NT2/D1 (cell line): ENCODE measurements around the gene GID8.
"Not testable (repeated sequence)": the region's sequence is repeated elsewhere in the genome, so short reads cannot be mapped to it uniquely, and the experiment has no call there.

Experiments
- DNase-seq: peaks from one replicate; pipeline ENCODE4 v3.0.0-alpha.2; 2011; ENCODE audit warnings: low read depth, low spot score
- H3K27me3 ChIP-seq: 2 replicates; pipeline ENCODE4 v1.6.0; 2011; ENCODE audit warnings: mild to moderate bottlenecking; ENCODE audit not compliant: insufficient read length, insufficient read depth
- H3K36me3 ChIP-seq: 2 replicates; pipeline ENCODE4 v1.6.1; 2011; ENCODE audit warnings: mild to moderate bottlenecking, low read length, mixed read lengths; ENCODE audit not compliant: insufficient read depth, insufficient read length
- H3K4me1 ChIP-seq: 2 replicates; pipeline ENCODE4 v1.5.1; 2011; ENCODE audit not compliant: insufficient read depth, insufficient read length
- H3K4me3 ChIP-seq: 2 replicates; pipeline ENCODE4 v1.5.1; 2011; ENCODE audit warnings: low read depth; ENCODE audit not compliant: insufficient read length
- H3K9ac ChIP-seq: 2 replicates; pipeline ENCODE4 v1.6.0; 2011; ENCODE audit warnings: low read depth; ENCODE audit not compliant: insufficient read length
- H3K9me3 ChIP-seq: 2 replicates; pipeline ENCODE4 v1.5.1; 2011; ENCODE audit warnings: mild to moderate bottlenecking, low read length; ENCODE audit not compliant: insufficient read depth
- SUZ12 ChIP-seq: IDR thresholded peaks from 2 replicates; pipeline ENCODE4 v1.6.1; 2011; ENCODE audit not compliant: insufficient read length, insufficient read depth; ENCODE audit errors: extremely low read depth
- YY1 ChIP-seq: IDR thresholded peaks from 2 replicates; pipeline ENCODE4 v1.6.1; 2011; ENCODE audit not compliant: insufficient read length, insufficient read depth
- ZNF274 ChIP-seq: IDR thresholded peaks from 2 replicates; pipeline ENCODE4 v1.6.1; 2011; ENCODE audit warnings: mild to moderate bottlenecking, low read depth, low read length

The GID8 gene

GRCh38 chr20:62957136-62958117 lies 19.5 kb downstream of the GID8 start:
- no peak for DNase-seq
- Histone ChIP-seq H3K4me1 (peaks cover 39% of the 10 kb centered on the region), H3K4me3 (no peak overlapping the region), H3K9me3 (no peaks in the 10 kb centered on the region), H3K27me3 (no peaks in the 10 kb centered on the region), H3K36me3 (no peaks in the 10 kb centered on the region), H3K9ac (no peak overlapping the region)
- TF ChIP-seq YY1 (no peak), SUZ12 (no peak), ZNF274 (no peak)

- no peak for DNase-seq
Observed at GRCh38 chr20:62958388-62959100, 20.6 kb downstream of the GID8 start.

GRCh38 chr20:62959101-62959971 lies 21.4 kb downstream of the GID8 start:
- no peaks in the 10 kb centered on the region for H3K9me3 ChIP-seq
- H3K9ac ChIP-seq = peak overlapping the region; percentile 50
- TF ChIP-seq YY1 (no peak), ZNF274 (no peak), SUZ12 (no peak)
- H3K36me3 ChIP-seq = no peaks in the 10 kb centered on the region
- H3K27me3 ChIP-seq = no peaks in the 10 kb centered on the region
- DNase-seq = no peak
- no peak overlapping the region for H3K4me3 ChIP-seq
- peaks cover 29% of the 10 kb centered on the region for H3K4me1 ChIP-seq

More at GRCh38 chr20:62958388-62959100, 20.6 kb downstream of the GID8 start:
- Histone ChIP-seq H3K9ac (peak overlapping the region; percentile 36), H3K4me3 (no peak overlapping the region), H3K4me1 (peaks cover 32% of the 10 kb centered on the region), H3K9me3 (no peaks in the 10 kb centered on the region), H3K36me3 (no peaks in the 10 kb centered on the region), H3K27me3 (no peaks in the 10 kb centered on the region)
- no peak for TF ChIP-seq SUZ12
- TF ChIP-seq ZNF274 = no peak
- TF ChIP-seq YY1 = no peak

GRCh38 chr20:62959998-62960436 lies 22.1 kb downstream of the GID8 start:
- no peak for DNase-seq
- H3K4me3 ChIP-seq = no peak overlapping the region
- H3K9me3 ChIP-seq = no peaks in the 10 kb centered on the region
- peaks cover 25% of the 10 kb centered on the region for H3K4me1 ChIP-seq
- TF ChIP-seq SUZ12 = no peak
- no peak for TF ChIP-seq YY1
- no peak for TF ChIP-seq ZNF274
- no peaks in the 10 kb centered on the region for H3K36me3 ChIP-seq
- no peaks in the 10 kb centered on the region for H3K27me3 ChIP-seq
- no peak overlapping the region for H3K9ac ChIP-seq

- not testable (repeated sequence) for DNase-seq, H3K9me3 ChIP-seq, H3K36me3 ChIP-seq, H3K27me3 ChIP-seq, H3K4me3 ChIP-seq, H3K9ac ChIP-seq
- H3K4me1 ChIP-seq = peaks cover 29% of the 10 kb centered on the region
Observed at GRCh38 chr20:62960446-62961309, 22.7 kb downstream of the GID8 start.

GRCh38 chr20:62961310-62961783 lies 23.4 kb downstream of the GID8 start:
- Histone ChIP-seq H3K36me3 (no peaks in the 10 kb centered on the region), H3K9ac (no peak overlapping the region), H3K4me1 (peaks cover 24% of the 10 kb centered on the region), H3K4me3 (no peak overlapping the region), H3K27me3 (no peaks in the 10 kb centered on the region), H3K9me3 (no peaks in the 10 kb centered on the region)
- TF ChIP-seq YY1 (no peak), SUZ12 (no peak), ZNF274 (no peak)
- DNase-seq = no peak
